IMR-90 (cell line): ENCODE measurements around the gene CSGALNACT2. TPM values are rescaled to one million over a fixed set of nuclear protein-coding genes. Genes with fewer than 3 reads are reported as not detected.

Experiments
- ATAC-seq: fragments of 200-7000 bp; cut with Tn5 transposase; 2 replicates; pipeline ENCODE4 v1.9.1; 2020; ENCODE audit warnings: low read depth, mild to moderate bottlenecking, moderate library complexity
- BruUV-seq: library from RNA; stranded (reverse); fragments of 400-500 nt; replicated peaks from 2 replicates; lab custom pipeline; 2021; lab: Mats Ljungman, UMichigan
- CTCF ChIA-PET: fragments of 300-600 bp; formaldehyde crosslinking; extraction: SDS; loops from one replicate; lab custom pipeline; 2021; ENCODE audit warnings: antibody characterized with exemption; lab: Yijun Ruan, JAX
- POLR2A ChIA-PET: fragments of 300-600 bp; sonication (Branson Sonifier 250); formaldehyde crosslinking; loops from one replicate; lab custom pipeline; 2022; ENCODE audit warnings: antibody characterized with exemption; ENCODE audit not compliant: unreplicated experiment; lab: Charles Lee
- DNase-seq: peaks from one replicate; pipeline ENCODE4 v3.0.0; 2013
- H2AFZ ChIP-seq: replicated peaks from 2 replicates; pipeline ENCODE3; 2013; ENCODE audit warnings: low read length, mild to moderate bottlenecking; ENCODE audit not compliant: poor library complexity
- H2AK5ac ChIP-seq: 2 replicates; pipeline ENCODE4 v1.6.1; 2013; ENCODE audit warnings: low read depth, low read length, inconsistent platforms
- H2AK9ac ChIP-seq: replicated peaks from 2 replicates; pipeline ENCODE3; 2013; ENCODE audit warnings: mild to moderate bottlenecking, low read depth, low read length, moderate library complexity; ENCODE audit not compliant: poor library complexity
- H2BK120ac ChIP-seq: 2 replicates; pipeline ENCODE4 v1.6.1; 2013; ENCODE audit warnings: low read depth, low read length, inconsistent platforms
- H2BK15ac ChIP-seq: 3 replicates; pipeline ENCODE4 v1.6.1; 2013; ENCODE audit warnings: low read depth, low read length, inconsistent platforms
- H2BK20ac ChIP-seq: 2 replicates; pipeline ENCODE4 v1.6.1; 2013; ENCODE audit warnings: low read depth, mild to moderate bottlenecking, inconsistent platforms, low read length, moderate library complexity
- H2BK5ac ChIP-seq: 2 replicates; pipeline ENCODE4 v1.6.1; 2013; ENCODE audit warnings: mild to moderate bottlenecking, low read depth, low read length, inconsistent platforms; ENCODE audit not compliant: poor library complexity, severe bottlenecking
- H3K14ac ChIP-seq: replicated peaks from 2 replicates; pipeline ENCODE4 v1.6.1; 2013; ENCODE audit warnings: low read depth, low read length, inconsistent platforms
- H3K18ac ChIP-seq: 2 replicates; pipeline ENCODE4 v1.6.1; 2013; ENCODE audit warnings: low read depth, low read length, control low read depth
- H3K23ac ChIP-seq: 2 replicates; pipeline ENCODE4 v1.6.1; 2013; ENCODE audit warnings: low read depth, low read length, inconsistent platforms
- H3K27ac ChIP-seq: 2 replicates; pipeline ENCODE4 v1.5.1; 2013; ENCODE audit warnings: mild to moderate bottlenecking, control low read depth, low read length; ENCODE audit not compliant: insufficient read depth
- H3K27me3 ChIP-seq: 2 replicates; pipeline ENCODE4 v1.6.1; 2013; ENCODE audit warnings: low read length; ENCODE audit not compliant: control insufficient read depth, insufficient read depth
- H3K36me3 ChIP-seq: 2 replicates; pipeline ENCODE4 v1.6.1; 2013; ENCODE audit warnings: low read length, mixed read lengths; ENCODE audit not compliant: control insufficient read depth, insufficient read depth
- H3K4ac ChIP-seq: 2 replicates; pipeline ENCODE4 v1.6.1; 2013; ENCODE audit warnings: low read depth, low read length, inconsistent platforms
- H3K4me1 ChIP-seq: 2 replicates; pipeline ENCODE4 v1.6.1; 2013; ENCODE audit warnings: low read length, mixed read lengths; ENCODE audit not compliant: control insufficient read depth, insufficient read depth
- H3K4me2 ChIP-seq: 2 replicates; pipeline ENCODE4 v1.6.1; 2013; ENCODE audit warnings: low read depth, mild to moderate bottlenecking, control low read depth, low read length, moderate library complexity
- H3K4me3 ChIP-seq: 2 replicates; pipeline ENCODE4 v1.5.1; 2013; ENCODE audit warnings: low read depth, mild to moderate bottlenecking, control low read depth, low read length, moderate library complexity; ENCODE audit not compliant: insufficient read depth
- H3K56ac ChIP-seq: 2 replicates; pipeline ENCODE4 v1.6.1; 2013; ENCODE audit warnings: low read length, inconsistent platforms; ENCODE audit not compliant: insufficient read depth; ENCODE audit errors: extremely low read depth
- H3K79me1 ChIP-seq, 2 experiments: 2 replicates each; pipeline ENCODE4 v1.6.1; 2013; ENCODE audit warnings: low read length in 2 of 2, inconsistent platforms in 1 of 2, low read depth in 1 of 2
- H3K9ac ChIP-seq: 2 replicates; pipeline ENCODE4 v1.6.1; 2013; ENCODE audit warnings: low read depth, low read length, control low read depth
- H3K9me1 ChIP-seq: 2 replicates; pipeline ENCODE4 v1.6.1; 2013; ENCODE audit warnings: low read length, inconsistent platforms; ENCODE audit not compliant: insufficient read depth
- H3K9me3 ChIP-seq: 2 replicates; pipeline ENCODE4 v1.6.1; 2013; ENCODE audit warnings: low read length; ENCODE audit not compliant: control insufficient read depth, insufficient read depth
- H4K20me1 ChIP-seq: 2 replicates; pipeline ENCODE4 v1.6.1; 2013; ENCODE audit warnings: low read length, inconsistent platforms; ENCODE audit not compliant: insufficient read depth
- H4K5ac ChIP-seq: 2 replicates; pipeline ENCODE4 v1.6.1; 2013; ENCODE audit warnings: mild to moderate bottlenecking, low read depth, low read length, control low read depth
- H4K8ac ChIP-seq, 2 experiments: 2 replicates each; pipeline ENCODE4 v1.6.1; 2013; ENCODE audit warnings: low read depth in 2 of 2, low read length in 2 of 2, control low read depth in 1 of 2, inconsistent platforms in 1 of 2
- H4K91ac ChIP-seq: 2 replicates; pipeline ENCODE4 v1.6.1; 2013; ENCODE audit warnings: low read depth, low read length, inconsistent platforms; ENCODE audit not compliant: insufficient read depth
- BHLHE40 ChIP-seq: fragments of 150-350 bp; IDR thresholded peaks from 2 replicates; pipeline ENCODE4 v1.6.1; 2016; ENCODE audit warnings: mild to moderate bottlenecking, low read depth, low read length
- CEBPB ChIP-seq: IDR thresholded peaks from 2 replicates; pipeline ENCODE4 v1.6.1; 2012; ENCODE audit warnings: low read depth, low read length, improper control_type of control experiment
- CHD1 ChIP-seq: IDR thresholded peaks from 2 replicates; pipeline ENCODE4 v1.6.1; 2012; ENCODE audit warnings: low read depth, low read length, improper control_type of control experiment
- FOS ChIP-seq: fragments of 150-350 bp; IDR thresholded peaks from 2 replicates; pipeline ENCODE4 v1.6.1; 2016; ENCODE audit warnings: low read depth, low read length
- MAFK ChIP-seq: IDR thresholded peaks from 2 replicates; pipeline ENCODE4 v1.6.1; 2012; ENCODE audit warnings: low read depth, low read length, improper control_type of control experiment
- MAZ ChIP-seq: IDR thresholded peaks from 2 replicates; pipeline ENCODE4 v1.6.1; 2012; ENCODE audit warnings: low read depth, mild to moderate bottlenecking, low read length, improper control_type of control experiment, moderate library complexity, borderline replicate concordance
- MXI1 ChIP-seq: IDR thresholded peaks from 2 replicates; pipeline ENCODE4 v1.6.1; 2012; ENCODE audit warnings: low read depth, mild to moderate bottlenecking, low read length, moderate library complexity, borderline replicate concordance
- NFE2L2 ChIP-seq: fragments of 150-350 bp; IDR thresholded peaks from 2 replicates; pipeline ENCODE4 v1.6.1; 2016; ENCODE audit warnings: low read depth, mild to moderate bottlenecking, low read length
- POLR2A ChIP-seq: IDR thresholded peaks from 2 replicates; pipeline ENCODE4 v1.6.1; 2012; ENCODE audit warnings: mild to moderate bottlenecking, low read depth, low read length
- RAD21 ChIP-seq: IDR thresholded peaks from 2 replicates; pipeline ENCODE4 v1.6.1; 2012; ENCODE audit warnings: low read length, improper control_type of control experiment
- RCOR1 ChIP-seq: IDR thresholded peaks from 2 replicates; pipeline ENCODE4 v1.6.1; 2012; ENCODE audit warnings: mild to moderate bottlenecking, low read length, improper control_type of control experiment; ENCODE audit not compliant: insufficient replicate concordance
- RFX5 ChIP-seq: IDR thresholded peaks from 2 replicates; pipeline ENCODE4 v1.8.0; 2012; ENCODE audit warnings: low read depth, mild to moderate bottlenecking, low read length, moderate library complexity
- SMC3 ChIP-seq: fragments of 150-350 bp; IDR thresholded peaks from 2 replicates; pipeline ENCODE4 v1.6.1; 2016; ENCODE audit warnings: low read depth, mild to moderate bottlenecking, antibody characterized with exemption, low read length, moderate library complexity
- USF2 ChIP-seq: fragments of 150-350 bp; IDR thresholded peaks from 2 replicates; pipeline ENCODE4 v1.6.1; 2017; ENCODE audit warnings: mild to moderate bottlenecking, antibody characterized with exemption, low read length, low read depth
- WGBS, 2 experiments: methylation state at CpG; one replicate each; pipeline versions ENCODE4 v1.1.5 to v1.1.7; 2013; ENCODE audit warnings: missing lambda C conversion rate in 2 of 2; ENCODE audit not compliant: insufficient read length in 1 of 2; ENCODE audit errors: extremely low coverage in 2 of 2; 5-methylcytosine and 5-hydroxymethylcytosine counted together
- dilution Hi-C: fragments of 300-500 bp; cut with HindIII; formaldehyde crosslinking; loops from one replicate; pipeline ENCODE4 v1.14.3; 2018; ENCODE audit warnings: low sequenced_read_pairs; ENCODE audit not compliant: unreplicated experiment
- in situ Hi-C: fragments of 300-500 bp; cut with MboI; formaldehyde crosslinking; loops from 3 replicates; pipeline ENCODE4 v1.14.3; 2019; ENCODE audit warnings: low sequenced_read_pairs, inconsistent platforms, mixed read lengths
- intact Hi-C: fragments of 100-400 bp; cut with micrococcal nuclease; formaldehyde crosslinking; loops from 2 replicates; pipeline ENCODE4 v1.10.0; 2022
- polyA plus RNA-seq, 3 experiments: library from polyadenylated mRNA; depleted of rRNA; stranded (reverse); fragments of >200 nt; gene quantifications; 2 replicates each; pipeline ENCODE4 v1.2.3, GENCODE V29; 2012; ENCODE audit warnings: low replicate concordance in 1 of 3
- total RNA-seq: library from RNA; depleted of rRNA; stranded (reverse); fragments of >200 nt; gene quantifications from 2 replicates; pipeline ENCODE4 v1.2.3, GENCODE V29; 2012
- TF ChIP-seq, protein P1 (sequence below): conservative IDR thresholded peaks from 2 replicates; pipeline ENCODE4 v1.5.1; 2012; ENCODE audit warnings: mild to moderate bottlenecking, low read depth, low read length, improper control_type of control experiment
- TF ChIP-seq, protein P2 (sequence below): fragments of 150-350 bp; IDR thresholded peaks from 2 replicates; pipeline ENCODE4 v1.6.1; 2016; ENCODE audit warnings: low read depth, mild to moderate bottlenecking, low read length, moderate library complexity, borderline replicate concordance

The CSGALNACT2 gene
- total and polyA plus RNA-seq, 2 of the 4 experiments (the other 2 are of a cell fraction): 6.5 to 13.1 TPM

DNA sequence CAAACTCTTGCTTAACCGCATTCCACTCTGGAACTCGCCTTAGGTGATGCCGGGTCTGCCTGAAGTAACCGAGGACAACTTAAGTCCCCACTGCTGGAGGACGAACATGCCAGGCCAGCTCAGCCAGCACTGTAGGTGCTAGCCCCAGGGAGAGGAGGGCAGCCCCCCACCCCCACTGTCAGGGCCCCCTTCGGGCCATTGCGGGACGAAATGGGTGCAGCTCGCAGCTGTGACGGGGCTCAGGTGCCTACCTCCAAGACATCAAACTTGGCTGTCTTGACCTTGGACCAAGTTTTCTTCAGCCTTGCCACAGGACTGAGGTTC, 60.4 kb downstream of the CSGALNACT2 start:
- POLR2A ChIA-PET: no interaction called here
- no peaks in the 10 kb centered on the region for H3K9me1 ChIP-seq
- intact Hi-C loops (no loop called here), dilution Hi-C loops (no loop called here), in situ Hi-C loops (no loop called here)
- H3K36me3 ChIP-seq: no peaks in the 10 kb centered on the region
- H2BK120ac ChIP-seq: no peak overlapping the region
- no peak overlapping the region for H2BK15ac ChIP-seq
- no peak overlapping the region for H2BK20ac ChIP-seq
- H3K9ac ChIP-seq: no peak overlapping the region
- CTCF ChIA-PET: no interaction called here
- H3K4me1 ChIP-seq: no peaks in the 10 kb centered on the region; the same call in 1 of the 2 replicates
- H3K4me2 ChIP-seq: no peak overlapping the region
- H4K5ac ChIP-seq: no peak overlapping the region
- no peak overlapping the region for H3K56ac ChIP-seq
- no peaks in the 10 kb centered on the region for H4K20me1 ChIP-seq
- DNase-seq (no peak), ATAC-seq (no peak)
- H3K27ac ChIP-seq: no peak overlapping the region
- no peak overlapping the region for H3K14ac ChIP-seq
- TF ChIP-seq FOS (no peak), MXI1 (no peak), CEBPB (no peak), RCOR1 (no peak), USF2 (no peak), BHLHE40 (no peak), MAFK (no peak), CHD1 (no peak), RFX5 (no peak), RAD21 (no peak), SMC3 (no peak), MAZ (no peak), NFE2L2 (no peak), POLR2A (no peak)
- TF ChIP-seq, protein P1, sequence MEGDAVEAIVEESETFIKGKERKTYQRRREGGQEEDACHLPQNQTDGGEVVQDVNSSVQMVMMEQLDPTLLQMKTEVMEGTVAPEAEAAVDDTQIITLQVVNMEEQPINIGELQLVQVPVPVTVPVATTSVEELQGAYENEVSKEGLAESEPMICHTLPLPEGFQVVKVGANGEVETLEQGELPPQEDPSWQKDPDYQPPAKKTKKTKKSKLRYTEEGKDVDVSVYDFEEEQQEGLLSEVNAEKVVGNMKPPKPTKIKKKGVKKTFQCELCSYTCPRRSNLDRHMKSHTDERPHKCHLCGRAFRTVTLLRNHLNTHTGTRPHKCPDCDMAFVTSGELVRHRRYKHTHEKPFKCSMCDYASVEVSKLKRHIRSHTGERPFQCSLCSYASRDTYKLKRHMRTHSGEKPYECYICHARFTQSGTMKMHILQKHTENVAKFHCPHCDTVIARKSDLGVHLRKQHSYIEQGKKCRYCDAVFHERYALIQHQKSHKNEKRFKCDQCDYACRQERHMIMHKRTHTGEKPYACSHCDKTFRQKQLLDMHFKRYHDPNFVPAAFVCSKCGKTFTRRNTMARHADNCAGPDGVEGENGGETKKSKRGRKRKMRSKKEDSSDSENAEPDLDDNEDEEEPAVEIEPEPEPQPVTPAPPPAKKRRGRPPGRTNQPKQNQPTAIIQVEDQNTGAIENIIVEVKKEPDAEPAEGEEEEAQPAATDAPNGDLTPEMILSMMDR: no peak
- TF ChIP-seq, protein P2, sequence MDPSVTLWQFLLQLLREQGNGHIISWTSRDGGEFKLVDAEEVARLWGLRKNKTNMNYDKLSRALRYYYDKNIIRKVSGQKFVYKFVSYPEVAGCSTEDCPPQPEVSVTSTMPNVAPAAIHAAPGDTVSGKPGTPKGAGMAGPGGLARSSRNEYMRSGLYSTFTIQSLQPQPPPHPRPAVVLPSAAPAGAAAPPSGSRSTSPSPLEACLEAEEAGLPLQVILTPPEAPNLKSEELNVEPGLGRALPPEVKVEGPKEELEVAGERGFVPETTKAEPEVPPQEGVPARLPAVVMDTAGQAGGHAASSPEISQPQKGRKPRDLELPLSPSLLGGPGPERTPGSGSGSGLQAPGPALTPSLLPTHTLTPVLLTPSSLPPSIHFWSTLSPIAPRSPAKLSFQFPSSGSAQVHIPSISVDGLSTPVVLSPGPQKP: no peak
- H2AK5ac ChIP-seq: no peak overlapping the region
- H3K23ac ChIP-seq: no peak overlapping the region
- no peak overlapping the region for H2BK5ac ChIP-seq
- H2AK9ac ChIP-seq: no peak overlapping the region
- no TSS peak for BruUV-seq
- H3K9me3 ChIP-seq: no peaks in the 10 kb centered on the region
- H3K18ac ChIP-seq: no peak overlapping the region
- H2AFZ ChIP-seq: no peak overlapping the region
- no peak overlapping the region for H4K8ac ChIP-seq
- H3K4me3 ChIP-seq: no peak overlapping the region
- H3K79me1 ChIP-seq: no peaks in the 10 kb centered on the region
- H3K4ac ChIP-seq: no peak overlapping the region
- H3K27me3 ChIP-seq: no peaks in the 10 kb centered on the region; the same call in 1 of the 2 replicates
- no peak overlapping the region for H4K91ac ChIP-seq
- 86% methylated on average over 3 of the region's 10 CpGs; no CpG with 5 or more reads in 1 of the 2 experiments for WGBS, 2 experiments
